GM23248 (cell line): ENCODE data around the gene AKT1S1.

Source experiments
- EZH2 ChIP-seq: fragments of 200-600 bp; sonication (generic); IDR thresholded peaks from 2 replicates; pipeline ENCODE4 v1.6.1; 2018; ENCODE audit warnings: antibody characterized with exemption, mild to moderate bottlenecking; ENCODE audit not compliant: insufficient read depth, poor library complexity, severe bottlenecking
- EZH2phosphoT487 ChIP-seq: fragments of 200-600 bp; sonication (generic); IDR thresholded peaks from 2 replicates; pipeline ENCODE4 v1.6.1; 2018; ENCODE audit warnings: antibody characterized with exemption, moderate library complexity, mild to moderate bottlenecking, low read depth; ENCODE audit not compliant: insufficient read depth

DNA sequence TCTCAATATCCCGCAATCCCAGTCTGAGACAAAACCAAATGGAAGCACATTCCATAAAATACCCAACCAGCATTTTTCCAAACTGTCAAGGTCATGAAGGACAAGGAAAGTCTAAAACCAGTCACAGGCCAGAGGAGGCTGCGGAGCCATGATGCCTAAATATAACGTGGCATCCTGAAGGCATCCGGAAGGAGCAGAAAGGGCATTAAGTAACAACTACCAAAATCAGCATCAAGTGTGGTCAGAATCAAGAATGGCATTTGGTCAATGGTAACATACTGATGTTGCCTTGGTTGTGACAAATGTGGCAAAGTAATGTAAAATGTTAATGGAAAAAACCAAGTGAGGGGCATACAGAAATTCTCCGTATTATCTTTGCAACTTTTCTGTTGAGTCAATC, 48.3 kb upstream of the AKT1S1 start:
- TF ChIP-seq EZH2phosphoT487 (no peak), EZH2 (no peak)
